Fibroblast of lung (primary cell): ENCODE measurements around the gene MAN2C1. TPM values are rescaled to one million over a fixed set of nuclear protein-coding genes. Genes with fewer than 3 reads are reported as not detected.
"Not testable (repeated sequence)": the region's sequence is repeated elsewhere in the genome, so short reads cannot be mapped to it uniquely, and the experiment has no call there.

ENCODE experiments used
- DNase-seq, 2 donors: peaks; one replicate each; pipeline versions ENCODE4 v3.0.0 to v3.0.0-alpha.2; 2010; ENCODE audit warnings: low read depth in 2 of 2
- H2AFZ ChIP-seq: 2 replicates; pipeline ENCODE4 v1.5.1; 2012; ENCODE audit warnings: low read length, control low read depth, inconsistent platforms
- H3K27ac ChIP-seq: 2 replicates; pipeline ENCODE4 v1.5.1; 2011; ENCODE audit warnings: low read length, control low read depth; ENCODE audit not compliant: insufficient read depth
- H3K27me3 ChIP-seq: 2 replicates; pipeline ENCODE4 v1.5.1; 2011; ENCODE audit warnings: mild to moderate bottlenecking, low read length; ENCODE audit not compliant: control insufficient read depth, insufficient read depth
- H3K36me3 ChIP-seq: 2 replicates; pipeline ENCODE4 v1.5.1; 2011; ENCODE audit warnings: low read length; ENCODE audit not compliant: control insufficient read depth, insufficient read depth
- H3K4me1 ChIP-seq: 2 replicates; pipeline ENCODE4 v1.5.1; 2011; ENCODE audit warnings: low read length; ENCODE audit not compliant: control insufficient read depth, insufficient read depth; ENCODE audit errors: extremely low read depth
- H3K4me2 ChIP-seq: 2 replicates; pipeline ENCODE4 v1.5.1; 2011; ENCODE audit warnings: low read length, control low read depth; ENCODE audit not compliant: insufficient read depth; ENCODE audit errors: extremely low read depth
- H3K4me3 ChIP-seq, 4 experiments: fragments of 200-600 bp in 1 of 4; sonication (generic) in 1 of 4; replicated peaks in 1 of 4; 2 replicates each; pipeline ENCODE4 v1.5.1; 2011 to 2016; ENCODE audit warnings: low read length in 4 of 4, low read depth in 3 of 4, mild to moderate bottlenecking in 3 of 4, control low read depth in 2 of 4, inconsistent platforms in 1 of 4, mixed read lengths in 1 of 4; ENCODE audit not compliant: insufficient read depth in 1 of 4; ENCODE audit errors: control extremely low read depth in 1 of 4
- H3K79me2 ChIP-seq: 2 replicates; pipeline ENCODE4 v1.5.1; 2012; ENCODE audit warnings: mild to moderate bottlenecking, low read length, inconsistent platforms; ENCODE audit not compliant: control insufficient read depth, insufficient read depth
- H3K9ac ChIP-seq: 2 replicates; pipeline ENCODE4 v1.5.1; 2011; ENCODE audit warnings: mild to moderate bottlenecking, low read length, control low read depth; ENCODE audit not compliant: insufficient read depth
- H3K9me3 ChIP-seq: 2 replicates; pipeline ENCODE4 v1.5.1; 2012; ENCODE audit warnings: low read depth, low read length; ENCODE audit not compliant: control insufficient read depth, insufficient read depth
- H4K20me1 ChIP-seq: 2 replicates; pipeline ENCODE4 v1.5.1; 2011; ENCODE audit warnings: low read length; ENCODE audit not compliant: control insufficient read depth, insufficient read depth; ENCODE audit errors: extremely low read depth
- CTCF ChIP-seq, 2 donors: IDR thresholded peaks in 1 of 2; conservative IDR thresholded peaks in 1 of 2; 1 replicate in 1 of 2; 2 replicates in 1 of 2; pipeline ENCODE4 v1.5.1; 2011 to 2012; ENCODE audit warnings: low read length in 2 of 2, control low read depth in 1 of 2, inconsistent platforms in 1 of 2, low read depth in 1 of 2, mild to moderate bottlenecking in 1 of 2
- EZH2 ChIP-seq: IDR thresholded peaks from 2 replicates; pipeline ENCODE4 v1.5.1; 2012; ENCODE audit warnings: low read length, control low read depth, mild to moderate bottlenecking; ENCODE audit errors: missing control alignments
- polyA plus RNA-seq, 2 donors: library from polyadenylated mRNA; depleted of rRNA in 1 of 2; stranded (reverse) in 1 of 2; unstranded in 1 of 2; fragments of >200 nt; gene quantifications; 2 replicates each; pipeline ENCODE4 v1.2.1, GENCODE V29; 2011 to 2012; ENCODE audit warnings: missing spikeins in 1 of 2
- total RNA-seq: library from RNA; depleted of rRNA; stranded (reverse); fragments of >200 nt; gene quantifications from 2 replicates; pipeline ENCODE4 v1.2.1, GENCODE V29; 2014

Gene MAN2C1
- total and polyA plus RNA-seq, 2 donors (not counting 1 experiment from before 2014, with no cell fraction given): 40.6 to 124 TPM

GRCh38 chr15:75314552-75315290, 53.7 kb downstream of the MAN2C1 start:
- Histone ChIP-seq H2AFZ (no peak overlapping the region), H3K4me3 (no peak overlapping the region), H3K4me1 (no peaks in the 10 kb centered on the region), H3K4me2 (no peak overlapping the region), H3K9ac (no peak overlapping the region), H3K27ac (no peak overlapping the region), H3K79me2 (no peaks in the 10 kb centered on the region), H3K9me3 (no peaks in the 10 kb centered on the region), H4K20me1 (no peaks in the 10 kb centered on the region), H3K27me3 (peaks cover 1% of the 10 kb centered on the region), H3K36me3 (no peaks in the 10 kb centered on the region)
- DNase-seq: no peak
- TF ChIP-seq EZH2: no peak
- TF ChIP-seq CTCF (conservative IDR thresholded peaks at IDR 0.05 in 1 of 2, IDR thresholded peaks at IDR 0.05 in 1 of 2; ENCODE audit: low read depth in 1 of 2, low read length in 2 of 2): no peak

- Histone ChIP-seq H4K20me1 (no peaks in the 10 kb centered on the region), H3K4me3 (no peak overlapping the region), H3K9me3 (no peaks in the 10 kb centered on the region), H3K4me1 (no peaks in the 10 kb centered on the region), H2AFZ (no peak overlapping the region), H3K4me2 (no peak overlapping the region), H3K79me2 (no peaks in the 10 kb centered on the region), H3K36me3 (no peaks in the 10 kb centered on the region), H3K27ac (no peak overlapping the region), H3K27me3 (peaks cover 10% of the 10 kb centered on the region), H3K9ac (no peak overlapping the region)
- TF ChIP-seq CTCF (conservative IDR thresholded peaks at IDR 0.05 in 1 of 2, IDR thresholded peaks at IDR 0.05 in 1 of 2; ENCODE audit: low read depth in 1 of 2, low read length in 2 of 2) (no peak), EZH2 (no peak)
- no peak for DNase-seq
These were observed 55.1 kb downstream of the MAN2C1 start for GRCh38 chr15:75313116-75313845.

GRCh38 chr15:75312548-75312947, 55.9 kb downstream of the MAN2C1 start:
- not testable (repeated sequence) for H3K79me2 ChIP-seq, H3K36me3 ChIP-seq, H2AFZ ChIP-seq, H4K20me1 ChIP-seq, H3K27ac ChIP-seq, H3K9me3 ChIP-seq, H3K4me1 ChIP-seq, H3K4me3 ChIP-seq, H3K9ac ChIP-seq, H3K4me2 ChIP-seq
- peak; percentile 31 to 51 for DNase-seq
- peaks cover 15% of the 10 kb centered on the region for H3K27me3 ChIP-seq
